Liver (tissue), 9 donors: ENCODE measurements around the gene IL17RB. TPM values are rescaled to one million over a fixed set of nuclear protein-coding genes. Genes with fewer than 3 reads are reported as not detected.

ENCODE experiments used
- DNase-seq: peaks from one replicate; pipeline ENCODE4 v3.0.0-alpha.2; 2017; ENCODE audit warnings: low spot score
- H3K27ac ChIP-seq, 2 donors: one replicate each; pipeline ENCODE4 v1.7.0; 2013; ENCODE audit warnings: inconsistent platforms in 2 of 2, low read length in 2 of 2, control low read depth in 1 of 2, low read depth in 1 of 2, mild to moderate bottlenecking in 1 of 2
- H3K27me3 ChIP-seq, 4 donors: one replicate each; pipeline versions ENCODE4 v1.6.1 to v1.7.0; 2013; ENCODE audit warnings: low read length in 3 of 4, inconsistent platforms in 1 of 4, mild to moderate bottlenecking in 1 of 4, moderate library complexity in 1 of 4; ENCODE audit not compliant: control insufficient read depth in 4 of 4, insufficient read depth in 4 of 4
- H3K36me3 ChIP-seq, 4 donors: one replicate each; pipeline versions ENCODE4 v1.6.1 to v1.7.0; 2013; ENCODE audit warnings: low read length in 3 of 4, mild to moderate bottlenecking in 3 of 4, low read depth in 1 of 4, moderate library complexity in 1 of 4; ENCODE audit not compliant: control insufficient read depth in 4 of 4, insufficient read depth in 3 of 4
- H3K4me1 ChIP-seq, 4 donors: one replicate each; pipeline versions ENCODE4 v1.6.1 to v1.7.0; 2013; ENCODE audit warnings: low read length in 3 of 4, mild to moderate bottlenecking in 3 of 4, moderate library complexity in 1 of 4; ENCODE audit not compliant: control insufficient read depth in 4 of 4, insufficient read depth in 4 of 4
- H3K4me3 ChIP-seq, 3 donors: one replicate each; pipeline versions ENCODE4 v1.6.1 to v1.7.0; 2013; ENCODE audit warnings: low read length in 3 of 3, control low read depth in 1 of 3, low read depth in 1 of 3, mild to moderate bottlenecking in 1 of 3
- H3K9ac ChIP-seq, 2 donors: one replicate each; pipeline ENCODE4 v1.7.0; 2013; ENCODE audit warnings: low read length in 2 of 2, mild to moderate bottlenecking in 2 of 2, moderate library complexity in 2 of 2, control low read depth in 1 of 2, low read depth in 1 of 2
- H3K9me3 ChIP-seq, 4 donors: one replicate each; pipeline versions ENCODE4 v1.6.1 to v1.7.0; 2013; ENCODE audit warnings: low read length in 3 of 4; ENCODE audit not compliant: control insufficient read depth in 4 of 4
- CTCF ChIP-seq: fragments of 150-350 bp; IDR thresholded peaks from 2 replicates; pipeline ENCODE4 v1.5.1; 2017; ENCODE audit warnings: improper control_type of control experiment, low read depth, low read length; ENCODE audit not compliant: missing input control
- EGR1 ChIP-seq, 2 donors: IDR thresholded peaks; 2 replicates each; pipeline ENCODE4 v1.6.1; 2016 to 2018; ENCODE audit warnings: antibody characterized with exemption in 2 of 2, low read depth in 2 of 2
- FOXA1 ChIP-seq: IDR thresholded peaks from 2 replicates; pipeline ENCODE4 v1.6.1; 2016; ENCODE audit warnings: antibody characterized with exemption
- FOXA2 ChIP-seq: IDR thresholded peaks from 2 replicates; pipeline ENCODE4 v1.6.1; 2016; ENCODE audit warnings: antibody characterized with exemption
- GABPA ChIP-seq, 2 donors: IDR thresholded peaks in 1 of 2; conservative IDR thresholded peaks in 1 of 2; 2 replicates each; pipeline ENCODE4 v1.6.1; 2016; ENCODE audit warnings: antibody characterized with exemption in 2 of 2, mild to moderate bottlenecking in 1 of 2, moderate library complexity in 1 of 2
- HNF4G ChIP-seq: IDR thresholded peaks from 2 replicates; pipeline ENCODE4 v1.6.1; 2016; ENCODE audit warnings: antibody characterized with exemption
- JUND ChIP-seq, 2 donors: IDR thresholded peaks; 2 replicates each; pipeline ENCODE4 v1.6.1; 2016; ENCODE audit warnings: antibody characterized with exemption in 2 of 2
- MAX ChIP-seq: IDR thresholded peaks from 2 replicates; pipeline ENCODE4 v1.6.1; 2016; ENCODE audit warnings: antibody characterized with exemption
- NR2F2 ChIP-seq: IDR thresholded peaks from 2 replicates; pipeline ENCODE4 v1.6.1; 2016; ENCODE audit warnings: antibody characterized with exemption
- RAD21 ChIP-seq, 2 donors: IDR thresholded peaks; 2 replicates each; pipeline ENCODE4 v1.6.1; 2016; ENCODE audit warnings: antibody characterized with exemption in 2 of 2, mild to moderate bottlenecking in 2 of 2
- REST ChIP-seq: IDR thresholded peaks from 2 replicates; pipeline ENCODE4 v1.6.1; 2016; ENCODE audit warnings: antibody characterized with exemption, mild to moderate bottlenecking
- RXRA ChIP-seq, 2 donors: IDR thresholded peaks; 2 replicates each; pipeline ENCODE4 v1.6.1; 2017 to 2018; ENCODE audit warnings: antibody characterized with exemption in 2 of 2, mild to moderate bottlenecking in 1 of 2
- SP1 ChIP-seq: IDR thresholded peaks from 2 replicates; pipeline ENCODE4 v1.6.1; 2018; ENCODE audit warnings: antibody characterized with exemption, mild to moderate bottlenecking
- TAF1 ChIP-seq: conservative IDR thresholded peaks from 2 replicates; pipeline ENCODE4 v1.6.1; 2016; ENCODE audit warnings: antibody characterized with exemption, mild to moderate bottlenecking
- YY1 ChIP-seq: IDR thresholded peaks from 2 replicates; pipeline ENCODE4 v1.6.1; 2016; ENCODE audit warnings: antibody characterized with exemption, mild to moderate bottlenecking
- ZBTB33 ChIP-seq: IDR thresholded peaks from 2 replicates; pipeline ENCODE4 v1.6.1; 2016; ENCODE audit warnings: antibody characterized with exemption
- WGBS: extraction: QIAGEN DNeasy Blood & Tissue Kit; methylation state at CpG from one replicate; pipeline ENCODE4 v1.1.7; 2013; 5-methylcytosine and 5-hydroxymethylcytosine counted together
- polyA plus RNA-seq, 2 donors: library from polyadenylated mRNA; stranded (reverse) in 1 of 2; unstranded in 1 of 2; fragments of 200-250 nt in 1 of 2; fragments of >200 nt in 1 of 2; fragmentation: Nextera tagmentation in 1 of 2; extraction: Ambion mirVana in 1 of 2; gene quantifications; one replicate each; pipeline versions ENCODE4 v1.2.1 to v1.2.3, GENCODE V29; 2013 to 2015
- total RNA-seq, 2 donors: library from RNA; depleted of rRNA; stranded (reverse); fragments of >200 nt; gene quantifications; one replicate each; pipeline ENCODE4 v1.2.3, GENCODE V29; 2014
- donor health status: healthy.
- donor health status: healthy.
- donor health status: healthy.
- donor health status: healthy.
- donor health status: healthy.

The IL17RB gene
- total and polyA plus RNA-seq, 4 donors = 11.8 to 21.6 (median 15.8) TPM

GRCh38 chr3:53826048-53826447 lies 20.3 kb upstream of the IL17RB start (continued):
- no peak for TF ChIP-seq YY1

GRCh38 chr3:53828581-53828980 lies 17.8 kb upstream of the IL17RB start:
- Histone ChIP-seq H3K9me3 (no peaks in the 10 kb centered on the region), H3K27ac (no peak overlapping the region), H3K27me3 (no peaks in the 10 kb centered on the region), H3K36me3 (peaks cover 0 to 12% (median 4%) of the 10 kb centered on the region in 4 donors), H3K4me1 (peaks cover 0 to 2% (median 0%) of the 10 kb centered on the region in 4 donors), H3K9ac (no peak overlapping the region), H3K4me3 (no peak overlapping the region)
- DNase-seq = no peak
- 90% methylated on average over 1 of the region's 1 CpG for WGBS
- TF ChIP-seq ZBTB33 (no peak), TAF1 (no peak), RAD21 (IDR thresholded peaks at IDR 0.05) (no peak), NR2F2 (no peak), YY1 (no peak), RXRA (IDR thresholded peaks at IDR 0.05) (no peak), HNF4G (no peak), SP1 (no peak), FOXA1 (no peak), EGR1 (IDR thresholded peaks at IDR 0.05; ENCODE audit: low read depth in 2 of 2) (no peak), REST (no peak), JUND (IDR thresholded peaks at IDR 0.05) (no peak), GABPA (IDR thresholded peaks at IDR 0.05 in 1 of 2, conservative IDR thresholded peaks at IDR 0.05 in 1 of 2) (no peak), FOXA2 (no peak), CTCF (no peak), MAX (no peak)
